Tibial nerve (tissue), 3 donors: ENCODE data around the gene WDPCP.

Source experiments
- POLR2A ChIP-seq, 2 donors: fragments of 450-650 bp; IDR thresholded peaks; one replicate each; pipeline ENCODE4 v1.6.1; 2017; ENCODE audit warnings: antibody characterized with exemption in 2 of 2, mild to moderate bottlenecking in 2 of 2, moderate library complexity in 2 of 2
- TF ChIP-seq, protein P1 (sequence below), 5 experiments: fragments of 200-600 bp in 3 of 5; fragments of 450-650 bp in 2 of 5; sonication (generic) in 3 of 5; IDR thresholded peaks; one replicate each; pipeline ENCODE4 v1.5.1; 2016 to 2019; ENCODE audit warnings: antibody characterized with exemption in 5 of 5, mild to moderate bottlenecking in 3 of 5, moderate library complexity in 2 of 5

- no peak for TF ChIP-seq POLR2A (IDR thresholded peaks at IDR 0.05)
- TF ChIP-seq, protein P1, sequence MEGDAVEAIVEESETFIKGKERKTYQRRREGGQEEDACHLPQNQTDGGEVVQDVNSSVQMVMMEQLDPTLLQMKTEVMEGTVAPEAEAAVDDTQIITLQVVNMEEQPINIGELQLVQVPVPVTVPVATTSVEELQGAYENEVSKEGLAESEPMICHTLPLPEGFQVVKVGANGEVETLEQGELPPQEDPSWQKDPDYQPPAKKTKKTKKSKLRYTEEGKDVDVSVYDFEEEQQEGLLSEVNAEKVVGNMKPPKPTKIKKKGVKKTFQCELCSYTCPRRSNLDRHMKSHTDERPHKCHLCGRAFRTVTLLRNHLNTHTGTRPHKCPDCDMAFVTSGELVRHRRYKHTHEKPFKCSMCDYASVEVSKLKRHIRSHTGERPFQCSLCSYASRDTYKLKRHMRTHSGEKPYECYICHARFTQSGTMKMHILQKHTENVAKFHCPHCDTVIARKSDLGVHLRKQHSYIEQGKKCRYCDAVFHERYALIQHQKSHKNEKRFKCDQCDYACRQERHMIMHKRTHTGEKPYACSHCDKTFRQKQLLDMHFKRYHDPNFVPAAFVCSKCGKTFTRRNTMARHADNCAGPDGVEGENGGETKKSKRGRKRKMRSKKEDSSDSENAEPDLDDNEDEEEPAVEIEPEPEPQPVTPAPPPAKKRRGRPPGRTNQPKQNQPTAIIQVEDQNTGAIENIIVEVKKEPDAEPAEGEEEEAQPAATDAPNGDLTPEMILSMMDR (IDR thresholded peaks at IDR 0.05) = no peak
These were observed 9.5 kb downstream of the WDPCP start for GRCh38 chr2:63578767-63579166.
